GM19438 (cell line): Measurements from ENCODE around the gene TMEM256.

Experiments
- ATAC-seq: cut with Tn5 transposase; IDR thresholded peaks from one replicate; pipeline ENCODE4 v1.9.1; 2021; ENCODE audit warnings: low read depth; ENCODE audit not compliant: unreplicated experiment

Gene TMEM256

DNA sequence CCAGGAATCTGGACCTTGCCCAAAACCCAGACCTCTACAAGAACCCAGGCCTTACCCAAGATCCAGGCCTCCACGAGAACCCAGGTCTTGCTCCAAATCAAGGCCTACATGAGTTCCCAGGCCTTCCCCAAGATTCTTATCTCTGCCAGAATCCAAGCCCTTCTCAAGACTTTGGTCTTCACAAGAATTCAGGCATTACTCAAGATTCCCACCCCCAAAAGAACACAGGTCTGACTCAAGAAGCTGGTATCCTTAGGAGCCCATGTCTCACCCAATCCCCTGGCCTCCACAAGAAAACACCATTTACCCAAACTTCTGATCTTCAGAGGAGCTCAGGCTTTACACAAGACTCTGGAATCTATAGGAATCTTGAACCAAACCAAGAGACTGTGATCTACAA, 27.3 kb upstream of the TMEM256 start:
- no peak for ATAC-seq

DNA sequence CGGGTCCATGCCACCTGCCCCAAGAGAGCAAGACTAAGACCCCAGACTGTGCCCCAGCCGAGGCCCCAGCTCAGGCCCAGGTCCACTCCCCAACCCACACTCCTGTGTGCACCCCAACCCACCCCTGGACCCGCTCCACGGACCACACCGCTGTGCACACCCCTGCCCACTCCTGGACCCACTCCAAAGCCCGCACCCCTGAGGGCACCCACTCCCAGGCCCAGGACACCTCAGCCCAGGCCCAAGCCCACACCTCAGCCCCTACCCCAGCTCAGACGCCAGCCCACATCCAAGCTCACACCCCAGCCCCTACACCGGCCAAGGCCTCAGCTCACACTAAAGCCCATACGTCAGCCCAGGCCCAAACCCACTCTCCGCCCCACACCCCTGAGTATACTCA, 25.8 kb upstream of the TMEM256 start:
- no peak for ATAC-seq

DNA sequence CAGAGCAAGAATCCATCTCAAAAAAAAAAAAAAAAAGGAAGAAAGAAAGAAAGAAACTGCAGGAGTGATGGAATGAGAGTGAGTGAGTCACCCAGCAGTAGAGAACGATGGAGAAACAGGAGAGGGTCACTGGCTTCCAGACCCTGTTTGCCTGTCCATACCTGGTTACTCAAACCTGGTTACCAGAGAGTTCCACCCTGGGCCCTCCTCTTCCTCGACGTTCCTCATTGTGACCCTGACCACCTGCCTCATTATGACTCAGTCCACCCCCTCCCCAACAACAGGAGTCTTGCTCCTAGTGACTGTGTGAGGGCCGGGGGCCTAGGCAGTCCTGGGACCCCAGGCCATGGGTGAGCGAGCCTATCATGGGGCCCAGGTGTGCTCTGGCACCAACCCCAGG, 24.7 kb upstream of the TMEM256 start, which contains the start of gene SPEM3:
Gene SPEM3 (plus strand): TSS at position 301 of the 400 bp plus-strand sequence. CDS start 46 bp downstream, at position 347.
- no peak for ATAC-seq

DNA sequence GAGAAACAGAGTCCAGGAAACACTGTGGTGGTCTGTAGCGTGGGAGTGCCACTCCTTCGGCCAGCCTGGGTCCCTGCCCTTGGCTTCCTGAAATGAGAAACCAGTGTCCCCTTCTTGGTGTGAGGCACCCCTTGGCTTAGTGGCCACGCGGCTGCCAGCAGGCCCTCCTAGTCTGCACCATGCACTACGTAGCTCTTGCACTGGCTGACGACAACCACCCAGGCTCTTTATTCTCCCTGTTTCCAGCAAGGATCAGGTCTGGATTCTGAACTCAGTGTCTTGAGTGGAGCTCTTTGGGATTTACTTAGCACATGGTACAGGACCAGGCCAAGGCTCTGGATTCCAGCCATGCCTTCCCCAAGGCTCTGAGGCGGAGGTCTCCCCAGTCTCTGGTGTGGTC, 23.7 kb upstream of the TMEM256 start:
- no peak for ATAC-seq

DNA sequence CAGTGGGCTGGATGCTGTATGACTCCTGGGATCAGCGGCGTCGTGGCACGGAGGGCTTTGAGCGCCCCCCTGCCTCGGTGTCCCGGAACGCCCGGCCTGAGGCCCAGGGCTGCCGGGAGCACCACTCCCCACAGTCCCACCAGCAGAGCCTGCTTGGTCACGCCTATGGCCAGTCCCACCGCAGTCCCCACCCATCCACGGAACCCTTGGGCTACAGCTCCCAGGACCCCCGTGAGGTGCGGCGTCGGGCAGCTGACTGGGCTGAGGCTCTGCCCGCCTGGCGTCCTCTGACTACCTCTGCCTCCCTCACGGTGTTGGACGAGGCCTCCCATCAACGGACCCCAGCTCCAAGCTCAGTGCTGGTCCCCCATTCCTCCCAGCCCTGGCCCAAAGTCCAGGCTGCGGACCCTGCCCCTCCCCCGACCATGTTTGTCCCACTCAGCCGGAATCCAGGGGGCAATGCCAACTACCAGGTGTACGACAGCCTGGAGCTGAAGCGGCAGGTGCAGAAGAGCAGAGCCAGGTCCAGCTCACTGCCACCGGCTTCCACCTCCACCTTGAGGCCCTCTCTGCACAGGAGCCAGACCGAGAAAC, 23.1 kb upstream of the TMEM256 start:
- ATAC-seq = no peak

DNA sequence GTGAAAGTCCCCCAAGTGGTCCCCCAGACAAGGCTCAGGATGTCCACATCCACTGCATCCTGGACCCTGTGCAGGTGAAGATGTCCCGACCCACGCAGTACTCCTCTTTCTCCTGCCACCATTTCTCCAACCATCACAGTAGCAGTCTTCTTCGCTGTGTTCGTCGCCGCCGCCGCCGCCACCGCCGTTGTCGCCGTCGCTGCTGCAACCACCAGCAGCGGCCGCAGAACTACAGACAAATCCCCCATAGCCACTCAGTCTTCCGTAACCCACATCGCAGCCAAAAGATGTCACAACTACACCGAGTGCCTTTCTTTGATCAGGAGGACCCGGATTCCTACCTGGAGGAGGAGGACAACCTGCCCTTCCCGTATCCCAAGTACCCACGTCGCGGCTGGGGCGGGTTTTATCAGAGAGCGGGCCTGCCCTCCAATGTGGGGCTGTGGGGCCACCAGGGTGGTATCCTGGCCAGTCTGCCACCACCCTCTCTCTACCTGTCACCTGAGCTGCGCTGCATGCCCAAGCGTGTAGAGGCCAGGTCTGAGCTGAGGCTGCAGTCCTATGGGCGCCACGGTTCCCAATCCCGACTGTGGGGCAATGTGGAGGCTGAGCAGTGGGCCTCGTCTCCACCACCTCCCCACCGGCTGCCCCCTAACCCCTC, 22.4 kb upstream of the TMEM256 start:
- no peak for ATAC-seq

DNA sequence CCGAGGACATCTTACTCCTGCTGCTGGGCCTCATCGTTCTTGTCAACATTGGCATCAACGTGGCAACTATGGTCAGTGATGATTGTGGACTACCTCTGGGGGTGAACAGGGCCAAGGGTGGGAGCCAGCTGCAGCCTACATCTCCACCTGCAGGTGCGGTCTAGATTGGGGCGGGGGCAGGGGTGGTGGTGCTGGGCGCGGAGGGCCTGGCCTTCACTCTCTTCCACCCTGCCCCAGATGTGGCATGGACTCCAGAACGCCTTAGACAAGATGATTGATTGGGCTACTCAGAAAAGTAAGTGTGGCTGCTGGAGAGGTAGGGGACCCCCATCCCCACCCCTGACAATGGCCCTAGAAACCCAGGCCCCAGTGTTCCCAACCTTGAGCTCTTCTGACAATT, 21.9 kb upstream of the TMEM256 start:
- ATAC-seq = no peak

DNA sequence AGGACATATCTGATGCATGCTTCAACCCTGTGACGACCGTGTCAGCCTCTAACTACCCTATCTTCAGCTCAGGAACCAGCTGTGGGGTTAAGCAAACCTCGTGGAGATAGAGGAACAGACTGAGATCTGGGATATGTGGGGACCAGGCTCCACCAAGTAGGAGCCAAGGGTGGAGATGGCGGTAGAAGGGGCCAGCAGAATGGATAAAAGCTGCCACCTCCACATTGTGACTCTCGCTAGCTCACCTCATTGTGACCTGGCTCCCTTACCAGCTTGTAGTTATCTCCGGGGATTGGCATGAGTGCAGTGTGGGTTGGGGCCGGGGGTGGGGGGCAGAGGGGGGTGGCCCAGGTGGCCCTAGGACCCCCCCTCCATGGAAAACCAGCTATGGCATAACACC, 21.4 kb upstream of the TMEM256 start, which contains the start of gene SPEM2:
Gene SPEM2 (plus strand): TSS at position 301 of the 400 bp plus-strand sequence. CDS start 73 bp downstream, at position 374.
- ATAC-seq = no peak

DNA sequence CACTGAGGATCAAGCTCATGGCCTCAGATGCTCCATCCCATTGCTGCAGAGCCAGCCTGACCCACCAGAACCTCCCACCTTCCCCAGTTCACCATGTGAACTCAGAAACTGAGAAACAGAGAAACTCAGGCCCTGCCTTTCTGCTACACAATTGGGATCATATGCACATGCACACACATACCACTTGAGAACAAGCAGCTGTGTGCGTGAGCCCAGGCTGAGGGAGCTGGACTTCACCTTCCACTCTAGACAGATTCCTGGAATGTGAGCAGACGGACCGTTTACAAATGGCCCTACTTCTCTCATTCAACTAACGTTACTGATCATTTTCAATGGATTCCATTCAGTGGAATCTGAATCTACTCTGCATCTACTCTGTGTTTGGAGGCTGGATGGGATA, 19.8 kb upstream of the TMEM256 start:
- no peak for ATAC-seq

DNA sequence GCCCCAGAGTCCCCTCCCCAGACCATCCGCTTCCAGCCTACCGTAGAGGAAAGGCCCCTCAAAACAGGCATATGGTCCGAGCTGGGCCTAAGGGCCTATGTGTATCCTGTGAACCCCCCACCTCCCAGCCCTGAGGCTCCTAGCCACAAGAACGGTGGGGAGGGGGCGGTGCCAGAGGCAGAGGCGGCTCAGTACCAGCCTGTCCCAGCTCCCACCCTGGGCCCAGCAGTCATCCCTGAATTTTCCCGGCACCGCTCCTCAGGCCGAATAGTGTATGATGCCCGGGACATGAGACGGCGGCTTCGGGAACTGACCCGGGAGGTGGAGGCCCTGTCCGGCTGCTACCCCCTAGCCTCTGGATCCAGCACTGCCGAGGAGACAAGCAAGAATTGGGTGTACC, 17.3 kb upstream of the TMEM256 start:
- no peak for ATAC-seq

DNA sequence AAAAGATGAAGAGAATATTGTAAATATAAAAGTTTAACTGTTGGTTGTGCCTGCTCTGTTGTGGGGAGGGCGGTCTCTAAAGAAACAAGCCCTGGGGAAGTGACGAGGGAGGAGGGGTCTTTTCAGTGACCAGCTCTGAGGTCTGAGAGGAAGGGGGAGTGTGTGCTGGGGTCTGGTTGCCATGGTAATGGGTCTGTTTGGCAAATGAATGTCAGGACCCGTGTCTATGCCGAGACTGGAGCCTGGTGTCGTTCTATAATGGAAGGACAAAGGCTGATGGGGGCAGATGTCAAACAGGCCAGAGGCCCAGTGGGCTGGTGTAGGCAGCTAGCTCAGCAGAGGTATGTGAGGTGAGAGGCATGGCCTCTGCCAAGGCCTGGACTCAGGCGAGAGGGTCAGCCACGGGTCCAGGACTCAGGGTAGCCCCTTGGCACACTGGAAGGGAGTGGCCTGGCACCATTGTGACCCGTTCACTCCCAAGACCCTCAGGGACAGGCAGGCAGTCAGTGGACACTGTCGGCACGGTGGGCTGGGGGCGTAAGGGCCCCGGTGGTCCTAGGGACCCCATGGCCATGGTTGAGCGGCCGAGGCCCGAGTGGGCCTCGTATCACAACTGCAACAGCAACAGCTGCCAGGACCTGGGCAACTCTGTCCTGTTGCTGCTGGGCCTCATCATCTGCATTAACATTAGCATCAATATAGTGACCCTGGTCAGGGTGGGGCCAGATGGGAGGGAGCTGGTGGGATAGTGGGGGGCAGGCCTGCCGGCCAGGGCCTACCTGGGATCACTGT, 16.1 kb upstream of the TMEM256 start, which contains the start of gene SPEM1:
Gene SPEM1 (plus strand): TSS at position 506 of the 792 bp plus-strand sequence. CDS start 61 bp downstream, at position 567.
- no peak for ATAC-seq

DNA sequence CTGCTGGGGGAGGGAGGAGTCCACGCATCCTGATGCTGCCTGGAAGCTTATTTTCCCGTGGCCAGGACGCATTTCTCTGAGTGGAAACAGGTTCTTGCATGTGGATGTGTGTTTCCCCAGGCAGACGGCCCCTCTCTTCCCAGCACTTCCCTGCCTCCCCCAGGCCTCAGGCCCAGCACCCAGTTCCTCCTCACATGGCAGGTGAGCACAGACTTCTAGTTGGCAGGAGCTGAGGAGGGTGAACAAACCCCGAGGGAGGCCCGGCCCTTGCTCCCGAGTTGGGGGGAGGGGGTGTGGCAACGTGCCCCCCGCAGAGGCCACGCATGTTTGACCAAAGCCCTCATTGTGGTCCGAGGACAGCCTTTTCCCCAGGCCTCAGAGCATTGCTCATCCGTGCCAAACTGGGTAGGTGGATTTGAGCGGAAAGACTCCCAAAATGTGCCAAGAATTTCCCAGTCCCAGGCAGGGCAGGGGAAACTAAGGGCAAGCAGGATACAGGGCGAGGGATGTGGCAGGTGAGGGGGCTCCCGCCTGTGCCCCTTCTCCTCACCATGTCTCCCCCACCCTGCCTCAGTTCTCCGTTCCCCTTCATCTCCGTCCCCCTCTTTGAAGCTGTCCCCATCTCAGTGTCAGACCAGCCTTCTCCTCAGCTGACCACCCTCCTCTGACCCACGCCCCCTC, 14.7 kb upstream of the TMEM256 start:
- ATAC-seq = no peak

DNA sequence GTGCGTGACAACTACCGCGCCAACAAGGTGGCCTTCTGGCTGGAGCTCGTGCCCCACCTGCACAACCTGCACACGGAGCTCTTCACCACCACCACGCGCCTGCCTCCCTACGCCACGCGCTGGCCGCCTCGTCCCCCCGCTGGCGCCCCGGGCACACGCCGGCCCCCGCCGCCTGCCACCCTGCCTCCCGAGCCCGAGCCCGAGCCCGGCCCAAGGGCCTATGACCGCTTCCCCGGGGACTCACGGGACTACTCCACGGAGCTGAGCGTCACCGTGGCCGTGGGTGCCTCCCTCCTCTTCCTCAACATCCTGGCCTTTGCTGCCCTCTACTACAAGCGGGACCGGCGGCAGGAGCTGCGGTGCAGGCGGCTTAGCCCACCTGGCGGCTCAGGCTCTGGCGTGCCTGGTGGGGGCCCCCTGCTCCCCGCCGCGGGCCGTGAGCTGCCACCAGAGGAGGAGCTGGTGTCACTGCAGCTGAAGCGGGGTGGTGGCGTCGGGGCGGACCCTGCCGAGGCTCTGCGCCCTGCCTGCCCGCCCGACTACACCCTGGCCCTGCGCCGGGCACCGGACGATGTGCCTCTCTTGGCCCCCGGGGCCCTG, 13.3 kb upstream of the TMEM256 start:
- no peak for ATAC-seq

DNA sequence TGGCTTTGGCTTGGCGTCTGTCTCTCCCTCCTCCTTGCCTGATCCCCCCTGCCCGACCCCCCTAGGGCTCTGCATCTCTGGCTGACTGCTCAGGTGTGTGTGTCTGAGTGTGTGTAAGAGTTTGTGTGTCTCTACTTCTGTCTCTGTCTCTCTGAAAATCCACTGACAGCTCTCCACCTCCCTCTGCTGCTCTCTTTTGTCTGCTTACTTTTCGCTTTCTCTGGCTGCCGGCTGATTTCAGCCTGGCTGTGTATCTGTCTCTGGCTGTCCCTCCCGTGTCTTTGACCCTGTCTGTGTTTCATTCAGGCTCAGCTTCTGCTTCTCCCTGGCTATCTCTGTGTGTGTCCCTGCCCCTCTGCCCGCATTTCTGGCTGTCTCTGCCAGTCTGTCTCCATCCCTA, 12.4 kb upstream of the TMEM256 start:
- no peak for ATAC-seq

DNA sequence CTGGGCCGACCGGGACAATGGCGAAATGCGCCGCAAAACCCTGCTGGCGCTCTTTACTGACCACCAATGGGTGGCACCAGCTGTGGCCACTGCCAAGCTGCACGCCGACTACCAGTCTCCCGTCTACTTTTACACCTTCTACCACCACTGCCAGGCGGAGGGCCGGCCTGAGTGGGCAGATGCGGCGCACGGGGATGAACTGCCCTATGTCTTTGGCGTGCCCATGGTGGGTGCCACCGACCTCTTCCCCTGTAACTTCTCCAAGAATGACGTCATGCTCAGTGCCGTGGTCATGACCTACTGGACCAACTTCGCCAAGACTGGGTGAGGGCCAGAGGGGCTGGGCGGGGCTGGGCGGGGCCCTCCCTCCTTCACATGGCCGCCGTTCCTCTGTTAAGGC, 11.9 kb upstream of the TMEM256 start:
- no peak for ATAC-seq

DNA sequence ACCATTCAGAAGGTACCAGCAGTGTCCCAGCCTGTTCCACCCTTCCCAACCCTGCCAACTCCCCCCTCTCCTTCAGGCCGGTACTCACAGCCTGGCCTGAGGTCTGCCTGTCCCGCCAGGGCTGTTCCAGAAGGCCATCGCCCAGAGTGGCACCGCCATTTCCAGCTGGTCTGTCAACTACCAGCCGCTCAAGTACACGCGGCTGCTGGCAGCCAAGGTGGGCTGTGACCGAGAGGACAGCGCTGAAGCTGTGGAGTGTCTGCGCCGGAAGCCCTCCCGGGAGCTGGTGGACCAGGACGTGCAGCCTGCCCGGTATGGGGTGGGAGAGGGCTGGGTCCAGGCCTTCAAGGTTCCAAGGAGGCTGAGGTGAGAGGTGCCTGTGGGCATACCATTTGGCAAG, 10.9 kb upstream of the TMEM256 start:
- no peak for ATAC-seq

DNA sequence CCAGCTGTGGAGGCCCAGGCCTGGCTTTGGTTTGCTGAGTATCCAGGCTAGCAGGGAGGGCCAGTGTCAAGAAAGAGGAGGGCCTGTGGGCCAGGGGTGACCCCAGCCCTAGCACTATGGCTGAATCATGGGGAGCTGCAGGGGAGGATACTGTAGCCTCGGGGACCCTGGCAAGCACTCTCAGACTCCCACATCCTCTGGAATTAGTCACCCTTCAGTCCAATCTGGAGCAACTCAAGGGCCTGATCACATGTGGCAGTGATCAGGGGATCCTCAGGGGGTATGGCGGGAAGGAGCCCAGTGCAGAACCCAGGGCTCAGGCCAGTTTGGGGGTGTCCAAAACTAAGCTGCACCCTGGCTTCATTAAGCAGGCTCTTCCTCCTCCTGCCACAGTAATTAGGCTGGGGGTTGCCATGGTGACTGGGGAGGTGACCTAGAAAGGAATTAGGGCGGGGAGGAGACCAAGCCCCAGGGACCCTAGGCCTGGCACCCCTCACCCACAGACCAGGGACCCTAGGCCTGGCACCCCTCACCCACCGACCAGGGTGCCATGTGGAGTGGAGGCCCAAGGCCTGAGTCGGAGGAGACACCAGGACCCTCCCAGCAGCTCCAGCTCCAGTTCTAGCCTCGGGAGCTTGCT, 9.6 kb upstream of the TMEM256 start:
- ATAC-seq = no peak

DNA sequence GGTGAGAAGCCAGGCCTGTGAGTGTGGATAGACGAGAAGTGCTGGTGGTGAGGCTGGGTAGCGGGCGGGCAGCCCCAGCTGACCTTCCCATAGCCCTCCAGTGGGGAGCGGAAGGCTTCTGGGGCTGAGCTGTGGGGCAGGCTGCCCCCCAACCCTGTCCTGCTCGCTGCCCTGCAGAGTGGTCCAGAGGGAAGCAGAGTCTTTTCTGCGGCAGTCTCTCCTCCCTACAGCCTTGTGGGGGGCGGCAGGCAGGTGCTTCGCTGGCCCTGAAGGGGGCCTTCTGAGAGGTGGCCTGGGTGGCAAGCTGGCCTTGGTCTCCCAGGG, 7.5 kb upstream of the TMEM256 start:
- ATAC-seq = no peak

DNA sequence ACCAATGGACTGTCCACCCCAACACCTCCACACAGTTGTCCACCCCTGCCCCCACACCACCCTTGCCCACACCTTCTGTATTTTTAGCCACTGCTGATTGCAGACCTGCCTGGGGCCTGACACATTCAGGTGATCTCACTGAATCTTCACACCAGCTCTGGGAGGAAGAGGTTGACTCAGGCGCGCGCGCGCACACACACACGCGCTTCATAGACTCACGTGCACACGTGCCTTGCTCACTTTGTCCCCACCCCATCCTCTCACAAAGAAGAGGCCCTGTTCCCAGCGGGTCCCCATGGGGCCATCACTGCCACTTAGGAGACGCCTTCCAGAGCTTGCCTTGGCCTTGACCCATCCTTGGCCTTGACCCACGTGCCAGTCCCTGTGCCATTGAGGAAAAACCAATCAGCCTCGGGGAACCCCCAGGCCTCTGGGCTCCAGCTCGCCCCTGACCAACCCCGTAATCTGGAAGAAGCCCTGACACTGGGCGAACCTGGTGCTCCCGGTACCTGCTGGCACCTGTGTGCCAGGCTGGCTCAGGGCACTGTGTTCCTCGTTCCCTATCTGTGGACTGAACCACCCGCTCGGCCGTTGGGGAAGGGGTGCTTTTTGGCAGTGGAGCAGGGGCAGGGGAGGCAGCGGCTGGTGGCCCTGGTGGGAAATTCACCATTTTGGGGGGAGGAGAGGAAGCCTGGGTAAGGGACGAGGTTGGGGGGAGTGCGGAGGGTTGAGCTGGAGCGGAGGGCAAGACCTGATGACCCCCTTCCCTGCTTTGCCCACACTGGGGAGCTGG, 6.9 kb upstream of the TMEM256 start:
- no peak for ATAC-seq
